Sciatic nerve (tissue), 2 donors: Measurements from ENCODE around the gene FBXO44. TPM values are rescaled to one million over a fixed set of nuclear protein-coding genes. Genes with fewer than 3 reads are reported as not detected.

Experiments
- ATAC-seq: fragments of 200-7000 bp; cut with Tn5 transposase; one replicate; pipeline ENCODE4 v1.9.1; 2020; ENCODE audit warnings: mild to moderate bottlenecking, moderate library complexity
- DNase-seq: peaks from one replicate; pipeline ENCODE4 v3.0.0-alpha.2; 2020; ENCODE audit warnings: low spot score
- intact Hi-C: fragments of 100-400 bp; cut with DNase I; formaldehyde crosslinking; loops from one replicate; pipeline ENCODE4 v1.14.2; 2022
- total RNA-seq: library from RNA; stranded (reverse); fragmentation: NEBNext Ultra II Directional; extraction: Animal tissue kit (Norgen Biotek cat#: 25700); gene quantifications from one replicate; pipeline ENCODE4 v1.2.1, GENCODE V29; 2021
- donor health status: DM: no; HTN: no; CAD: no.
- donor health status: DM: no; HTN: no; CAD: no.

Gene FBXO44
- total RNA-seq, 1 donor from 2014 or later: 37.1 TPM

DNA sequence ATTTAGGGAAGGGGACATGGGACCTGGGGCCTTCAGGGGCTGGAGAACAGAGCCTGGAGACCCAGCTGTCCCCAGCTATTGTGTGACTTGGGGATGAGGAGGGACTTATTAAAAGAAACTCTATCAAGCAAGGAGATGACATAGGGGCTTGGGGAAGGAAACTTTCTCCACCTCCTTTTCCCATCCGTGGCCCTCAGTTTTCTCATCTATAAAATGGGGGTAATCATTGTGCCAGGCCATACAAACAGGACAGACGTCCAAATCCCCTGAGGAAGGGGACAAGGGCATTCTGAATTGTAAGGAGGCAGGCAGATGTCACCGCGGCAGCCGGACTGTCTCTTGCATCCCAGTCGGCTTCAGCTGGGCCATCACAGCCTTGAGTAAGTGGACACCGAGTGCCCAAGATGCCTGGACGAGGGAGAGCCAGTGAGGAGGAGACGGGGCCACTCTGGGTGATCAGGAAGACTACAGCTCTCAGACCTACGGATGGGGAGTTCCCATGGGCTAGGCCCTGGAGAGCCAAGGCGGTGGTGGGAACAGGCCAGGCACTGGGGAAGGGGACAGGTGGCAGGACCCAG, 2.4 kb upstream of the FBXO44 start:
- intact Hi-C loops: loop anchor here (5.0 kb wide), 1 partner anchor 70 kb away; no protein-coding TSS in a partner anchor

DNA sequence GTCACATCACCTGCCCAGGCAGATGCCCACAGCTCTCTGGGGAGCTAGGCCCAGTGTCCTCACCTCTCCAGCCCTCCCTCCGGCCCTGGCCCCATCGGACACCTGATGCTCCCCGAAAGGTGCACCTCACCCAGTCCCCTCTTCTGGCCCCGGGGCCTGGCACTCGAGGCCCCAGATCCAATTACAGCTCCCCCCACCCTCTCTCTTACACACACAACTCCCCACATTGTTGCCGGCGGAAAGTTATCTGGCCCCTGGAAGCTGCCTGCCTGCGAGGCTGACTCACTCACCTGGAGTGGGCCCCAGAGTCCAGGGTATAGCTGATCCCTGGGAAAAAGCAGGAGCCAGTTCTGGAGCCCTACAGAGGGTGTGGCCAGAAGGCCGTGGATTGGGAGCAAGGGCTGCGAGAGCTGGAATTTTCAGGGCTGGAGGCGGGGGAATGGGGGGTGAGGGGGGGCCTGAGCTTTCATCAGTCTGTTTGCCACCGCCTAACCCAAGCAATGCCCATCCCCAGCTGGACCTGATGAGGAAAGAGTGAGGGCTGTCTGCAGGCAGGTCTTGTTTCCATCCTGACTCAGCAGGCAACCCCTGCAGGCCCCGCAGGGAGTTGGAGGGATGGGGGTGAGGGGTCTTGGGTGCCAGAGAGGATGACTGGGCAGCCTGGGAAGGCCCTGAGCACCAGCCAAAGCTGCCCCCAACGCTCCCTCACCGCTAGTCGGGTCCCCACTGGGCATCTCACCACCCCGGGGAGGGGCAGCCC, 1.4 kb upstream of the FBXO44 start:
- intact Hi-C loops: loop anchor here (5.0 kb wide), 1 partner anchor 69 kb away; no protein-coding TSS in a partner anchor
- no peak for ATAC-seq
- DNase-seq: no peak

More for the DNA sequence above, 2.4 kb upstream of the FBXO44 start:
- ATAC-seq (no peak), DNase-seq (no peak)

DNA sequence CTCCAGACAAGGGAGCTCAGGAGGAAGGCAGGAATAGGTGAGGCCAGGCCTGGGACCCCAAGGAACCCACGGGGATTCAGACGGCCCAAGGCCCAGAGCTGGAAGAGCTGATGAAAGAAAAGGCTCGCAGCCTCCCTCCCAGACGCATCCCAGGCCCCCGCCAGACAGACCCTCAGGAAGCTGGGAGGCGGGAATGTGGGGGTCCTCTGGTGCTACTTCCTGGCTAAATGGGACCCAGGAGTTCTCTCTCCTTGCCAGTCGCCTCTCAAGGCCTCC, 878 bp upstream of the FBXO44 start:
- no peak for DNase-seq
- ATAC-seq: no peak
- intact Hi-C loops: loop anchor here (5.0 kb wide), 1 partner anchor 69 kb away; no protein-coding TSS in a partner anchor

DNA sequence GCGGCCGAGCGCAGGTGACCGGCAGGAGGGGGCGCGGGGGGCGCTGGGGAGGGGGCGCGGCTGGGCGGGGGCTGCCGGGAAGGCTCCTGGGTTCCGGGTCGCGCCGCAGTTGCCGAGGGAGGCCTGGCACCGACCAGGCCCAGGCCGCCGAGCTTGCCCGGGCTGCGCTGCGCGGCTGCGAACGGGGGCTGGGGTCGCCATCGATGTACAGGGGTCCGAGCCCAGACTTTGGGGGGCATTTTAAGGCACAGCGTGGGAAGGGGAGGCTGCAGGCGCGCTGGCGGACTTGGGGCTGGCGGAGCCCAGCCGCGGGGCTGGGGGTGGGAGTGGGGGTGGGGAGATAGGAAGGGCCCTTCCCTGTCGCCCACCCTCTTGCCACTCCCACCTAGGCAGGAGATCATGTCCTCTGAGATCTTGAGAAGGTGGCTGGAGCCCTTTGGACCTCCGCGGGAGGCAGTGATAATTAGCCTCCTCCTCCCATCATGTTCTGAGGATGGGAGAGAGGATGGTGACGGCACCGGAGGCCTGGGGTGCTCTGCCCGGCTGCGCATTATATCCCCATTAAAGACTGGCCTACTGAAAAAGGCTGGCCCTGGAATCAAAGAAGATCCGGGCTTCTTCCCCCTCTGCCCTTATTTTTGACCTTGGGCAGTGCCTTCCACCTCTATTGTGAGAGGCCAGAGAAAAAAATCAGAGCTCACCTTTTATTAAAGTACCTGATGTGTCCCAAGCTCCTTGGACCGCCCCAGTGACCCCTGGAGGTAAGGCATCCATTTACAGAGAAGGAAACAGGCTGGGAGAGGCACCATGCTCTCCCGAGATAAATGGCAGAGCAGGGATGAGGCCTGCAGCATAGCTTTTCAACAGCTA, 497 bp downstream of the FBXO44 start:
- DNase-seq (no peak), ATAC-seq (no peak)
- intact Hi-C loops: loop anchor here (5.0 kb wide), 1 partner anchor 67 kb away; no protein-coding TSS in a partner anchor

DNA sequence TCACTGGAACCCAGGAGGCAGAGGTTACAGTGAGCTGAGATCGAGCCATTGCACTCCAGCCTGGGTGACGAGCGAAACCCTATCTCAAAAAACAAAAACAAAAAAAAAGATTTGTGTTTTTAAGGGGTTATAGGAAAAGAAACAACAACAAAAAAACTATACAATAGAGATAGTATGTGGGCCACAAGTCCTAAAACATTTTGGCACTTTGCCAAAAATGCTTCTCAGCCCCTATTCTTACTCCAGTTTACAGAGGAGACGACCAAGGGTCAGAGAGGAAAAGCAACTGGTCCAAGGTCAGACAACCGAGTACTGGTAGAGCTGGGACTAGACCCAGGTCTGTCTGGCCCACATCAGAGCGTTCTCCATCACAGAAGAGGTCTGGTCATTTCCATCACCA, 3.0 kb downstream of the FBXO44 start:
- no peak for DNase-seq
- intact Hi-C loops: no loop called here
- no peak for ATAC-seq

DNA sequence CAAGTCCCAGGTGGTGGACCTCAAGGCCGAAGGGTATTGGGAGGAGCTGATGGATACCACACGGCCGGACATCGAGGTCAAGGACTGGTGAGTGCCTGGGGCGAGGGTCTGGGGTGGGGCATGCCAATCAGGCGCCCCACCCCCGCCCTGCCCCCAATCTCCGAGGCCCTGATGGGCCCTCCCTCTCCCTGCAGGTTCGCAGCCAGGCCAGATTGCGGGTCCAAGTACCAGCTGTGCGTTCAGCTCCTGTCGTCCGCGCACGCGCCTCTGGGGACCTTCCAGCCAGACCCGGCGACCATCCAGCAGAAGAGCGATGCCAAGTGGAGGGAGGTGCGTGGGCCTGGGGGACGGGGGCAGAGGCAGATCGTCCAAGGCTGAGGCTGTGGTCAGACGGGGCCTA, 3.9 kb downstream of the FBXO44 start:
- DNase-seq: no peak
- ATAC-seq: no peak
- intact Hi-C loops: no loop called here

DNA sequence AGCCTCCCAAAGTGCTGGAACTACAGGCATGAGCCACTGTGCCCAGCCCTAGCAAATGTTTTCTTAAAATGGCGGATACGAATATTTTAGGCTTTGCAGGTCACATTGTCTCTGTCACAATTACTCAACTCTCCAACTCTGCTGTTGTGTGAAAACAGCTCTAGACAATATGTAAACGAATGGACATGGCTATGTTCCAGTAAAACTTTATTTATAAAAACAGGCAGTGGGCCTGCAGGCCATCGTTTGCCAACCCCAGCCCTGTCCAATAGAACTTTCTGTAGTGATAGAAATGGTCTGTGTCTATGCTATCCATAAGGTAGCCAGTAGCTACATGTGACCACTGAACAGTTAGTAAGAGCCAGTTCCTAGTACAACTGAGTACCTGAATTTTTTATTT, 5.1 kb downstream of the FBXO44 start:
- no peak for ATAC-seq
- DNase-seq: no peak
- intact Hi-C loops: no loop called here

DNA sequence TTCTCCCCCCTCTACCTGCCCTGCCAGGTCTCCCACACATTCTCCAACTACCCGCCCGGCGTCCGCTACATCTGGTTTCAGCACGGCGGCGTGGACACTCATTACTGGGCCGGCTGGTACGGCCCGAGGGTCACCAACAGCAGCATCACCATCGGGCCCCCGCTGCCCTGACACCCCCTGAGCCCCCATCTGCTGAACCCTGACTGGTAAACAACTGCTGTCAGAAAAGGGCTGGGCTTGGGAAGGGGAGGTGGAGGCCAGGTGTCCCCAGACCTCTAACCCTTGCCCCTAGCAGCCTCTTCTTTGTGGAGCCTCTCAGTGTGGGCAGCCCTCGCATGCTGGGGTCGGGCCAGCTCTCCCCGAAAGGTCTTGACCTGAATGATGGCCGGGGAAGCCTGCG, 6.4 kb downstream of the FBXO44 start:
- DNase-seq: no peak
- ATAC-seq: no peak
- intact Hi-C loops: no loop called here

- DNase-seq (no peak), ATAC-seq (peak; percentile 59)
- intact Hi-C loops: no loop called here
Observed at GRCh38 chr1:11664336-11665065, 9.8 kb downstream of the FBXO44 start.

DNA sequence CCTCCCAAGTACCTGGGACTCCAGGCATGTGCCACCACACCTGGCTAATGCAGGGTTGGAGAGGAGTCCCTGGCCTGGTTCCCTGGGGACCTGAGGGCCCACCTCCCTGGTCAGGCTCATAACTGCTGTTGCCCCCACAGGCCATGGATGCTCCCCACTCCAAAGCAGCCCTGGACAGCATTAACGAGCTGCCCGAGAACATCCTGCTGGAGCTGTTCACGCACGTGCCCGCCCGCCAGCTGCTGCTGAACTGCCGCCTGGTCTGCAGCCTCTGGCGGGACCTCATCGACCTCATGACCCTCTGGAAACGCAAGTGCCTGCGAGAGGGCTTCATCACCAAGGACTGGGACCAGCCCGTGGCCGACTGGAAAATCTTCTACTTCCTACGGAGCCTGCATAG, 13.8 kb downstream of the FBXO44 start:
- intact Hi-C loops: no loop called here
- no peak for ATAC-seq

GRCh38 chr1:11670747-11671146, 16.1 kb downstream of the FBXO44 start:
- ATAC-seq (no peak), DNase-seq (no peak)
- intact Hi-C loops: no loop called here

More for the DNA sequence above, 13.8 kb downstream of the FBXO44 start:
- DNase-seq: no peak

DNA sequence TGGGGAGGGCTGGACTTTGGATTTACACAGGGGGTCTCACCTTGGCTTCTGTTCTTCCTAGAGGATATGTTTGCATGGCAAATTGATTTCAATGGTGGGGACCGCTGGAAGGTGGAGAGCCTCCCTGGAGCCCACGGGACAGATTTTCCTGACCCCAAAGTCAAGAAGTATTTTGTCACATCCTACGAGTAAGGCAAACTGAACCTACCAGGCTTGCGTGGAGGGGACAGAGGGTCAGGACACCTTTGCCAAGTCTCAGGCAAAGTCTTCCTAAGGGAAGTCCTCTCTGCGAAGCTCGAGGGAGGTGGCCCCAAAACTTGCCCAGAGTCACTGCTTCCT, 16.5 kb downstream of the FBXO44 start:
- intact Hi-C loops: no loop called here
- DNase-seq (no peak), ATAC-seq (no peak)

GRCh38 chr1:11671544-11672286, 17.0 kb downstream of the FBXO44 start:
- ATAC-seq (no peak), DNase-seq (no peak)
- intact Hi-C loops: no loop called here

DNA sequence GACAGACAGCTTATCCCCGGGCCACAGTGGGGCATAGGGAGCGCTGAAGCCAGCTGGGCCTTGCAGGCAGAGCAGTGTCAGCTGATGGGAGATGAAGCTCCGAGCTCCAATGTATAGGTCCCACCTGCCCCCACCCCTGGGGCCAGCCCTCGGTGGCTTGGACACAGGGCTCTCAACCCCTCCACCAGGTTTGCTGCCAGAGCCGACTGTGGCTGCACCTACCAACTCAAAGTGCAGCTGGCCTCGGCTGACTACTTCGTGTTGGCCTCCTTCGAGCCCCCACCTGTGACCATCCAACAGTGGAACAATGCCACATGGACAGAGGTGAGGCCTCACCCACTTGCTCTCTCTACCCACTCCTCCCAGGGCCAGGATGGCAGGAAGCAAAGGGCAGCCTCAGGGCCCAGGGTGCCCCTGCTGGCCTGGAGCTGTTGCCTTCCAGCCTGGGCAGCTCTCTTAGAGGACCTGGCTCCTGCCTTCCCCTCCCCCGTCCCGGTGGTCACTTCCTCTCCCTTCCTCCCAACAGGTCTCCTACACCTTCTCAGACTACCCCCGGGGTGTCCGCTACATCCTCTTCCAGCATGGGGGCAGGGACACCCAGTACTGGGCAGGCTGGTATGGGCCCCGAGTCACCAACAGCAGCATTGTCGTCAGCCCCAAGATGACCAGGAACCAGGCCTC, 18.6 kb downstream of the FBXO44 start:
- intact Hi-C loops: no loop called here
- DNase-seq (no peak), ATAC-seq (no peak)

GRCh38 chr1:11674488-11674887, 19.8 kb downstream of the FBXO44 start:
- DNase-seq: no peak
- ATAC-seq: no peak
- intact Hi-C loops: no loop called here

- no peak for DNase-seq
- no peak for ATAC-seq
- intact Hi-C loops: no loop called here
Observed at GRCh38 chr1:11675325-11675724, 20.6 kb downstream of the FBXO44 start.

- ATAC-seq: no peak
- intact Hi-C loops: no loop called here
- no peak for DNase-seq
Observed at GRCh38 chr1:11676386-11677103, 21.9 kb downstream of the FBXO44 start.

DNA sequence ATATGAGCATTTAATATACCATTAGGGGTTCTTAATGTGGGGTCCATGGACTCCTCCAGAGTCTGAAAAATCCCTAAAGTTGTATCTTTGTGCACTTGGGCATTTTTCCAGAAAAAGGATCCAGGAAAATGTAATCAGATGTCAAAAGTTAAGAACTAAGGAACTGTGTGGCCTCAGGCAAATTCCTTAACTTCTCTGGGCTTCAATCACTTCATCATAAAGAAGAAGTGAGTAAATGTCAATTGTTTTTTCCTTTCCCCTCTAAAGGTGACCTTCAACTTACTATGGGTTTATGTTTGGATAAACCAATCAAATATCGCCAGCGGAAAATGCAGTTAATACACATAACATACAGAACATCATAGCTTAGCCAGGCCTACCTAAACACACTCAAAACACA, 23.8 kb downstream of the FBXO44 start:
- intact Hi-C loops: no loop called here
- DNase-seq (no peak), ATAC-seq (no peak)
